IMR-90 (cell line): ENCODE results near the gene DLX1. TPM values are rescaled to one million over a fixed set of nuclear protein-coding genes. Genes with fewer than 3 reads are reported as not detected.

Experiments used
- ATAC-seq: fragments of 200-7000 bp; cut with Tn5 transposase; 2 replicates; pipeline ENCODE4 v1.9.1; 2020; ENCODE audit warnings: low read depth, mild to moderate bottlenecking, moderate library complexity
- BruUV-seq: library from RNA; stranded (reverse); fragments of 400-500 nt; replicated peaks from 2 replicates; lab custom pipeline; 2021; lab: Mats Ljungman, UMichigan
- CTCF ChIA-PET: fragments of 300-600 bp; formaldehyde crosslinking; extraction: SDS; loops from one replicate; lab custom pipeline; 2021; ENCODE audit warnings: antibody characterized with exemption; lab: Yijun Ruan, JAX
- POLR2A ChIA-PET: fragments of 300-600 bp; sonication (Branson Sonifier 250); formaldehyde crosslinking; loops from one replicate; lab custom pipeline; 2022; ENCODE audit warnings: antibody characterized with exemption; ENCODE audit not compliant: unreplicated experiment; lab: Charles Lee
- DNase-seq: peaks from one replicate; pipeline ENCODE4 v3.0.0; 2013
- H2AFZ ChIP-seq: replicated peaks from 2 replicates; pipeline ENCODE3; 2013; ENCODE audit warnings: low read length, mild to moderate bottlenecking; ENCODE audit not compliant: poor library complexity
- H2AK5ac ChIP-seq: 2 replicates; pipeline ENCODE4 v1.6.1; 2013; ENCODE audit warnings: low read depth, low read length, inconsistent platforms
- H2AK9ac ChIP-seq: replicated peaks from 2 replicates; pipeline ENCODE3; 2013; ENCODE audit warnings: mild to moderate bottlenecking, low read depth, low read length, moderate library complexity; ENCODE audit not compliant: poor library complexity
- H2BK120ac ChIP-seq: 2 replicates; pipeline ENCODE4 v1.6.1; 2013; ENCODE audit warnings: low read depth, low read length, inconsistent platforms
- H2BK15ac ChIP-seq: 3 replicates; pipeline ENCODE4 v1.6.1; 2013; ENCODE audit warnings: low read depth, low read length, inconsistent platforms
- H2BK20ac ChIP-seq: 2 replicates; pipeline ENCODE4 v1.6.1; 2013; ENCODE audit warnings: low read depth, mild to moderate bottlenecking, inconsistent platforms, low read length, moderate library complexity
- H2BK5ac ChIP-seq: 2 replicates; pipeline ENCODE4 v1.6.1; 2013; ENCODE audit warnings: mild to moderate bottlenecking, low read depth, low read length, inconsistent platforms; ENCODE audit not compliant: poor library complexity, severe bottlenecking
- H3K14ac ChIP-seq: replicated peaks from 2 replicates; pipeline ENCODE4 v1.6.1; 2013; ENCODE audit warnings: low read depth, low read length, inconsistent platforms
- H3K18ac ChIP-seq: 2 replicates; pipeline ENCODE4 v1.6.1; 2013; ENCODE audit warnings: low read depth, low read length, control low read depth
- H3K23ac ChIP-seq: 2 replicates; pipeline ENCODE4 v1.6.1; 2013; ENCODE audit warnings: low read depth, low read length, inconsistent platforms
- H3K27ac ChIP-seq: 2 replicates; pipeline ENCODE4 v1.5.1; 2013; ENCODE audit warnings: mild to moderate bottlenecking, control low read depth, low read length; ENCODE audit not compliant: insufficient read depth
- H3K27me3 ChIP-seq: 2 replicates; pipeline ENCODE4 v1.6.1; 2013; ENCODE audit warnings: low read length; ENCODE audit not compliant: control insufficient read depth, insufficient read depth
- H3K36me3 ChIP-seq: 2 replicates; pipeline ENCODE4 v1.6.1; 2013; ENCODE audit warnings: low read length, mixed read lengths; ENCODE audit not compliant: control insufficient read depth, insufficient read depth
- H3K4ac ChIP-seq: 2 replicates; pipeline ENCODE4 v1.6.1; 2013; ENCODE audit warnings: low read depth, low read length, inconsistent platforms
- H3K4me1 ChIP-seq: 2 replicates; pipeline ENCODE4 v1.6.1; 2013; ENCODE audit warnings: low read length, mixed read lengths; ENCODE audit not compliant: control insufficient read depth, insufficient read depth
- H3K4me2 ChIP-seq: 2 replicates; pipeline ENCODE4 v1.6.1; 2013; ENCODE audit warnings: low read depth, mild to moderate bottlenecking, control low read depth, low read length, moderate library complexity
- H3K4me3 ChIP-seq: 2 replicates; pipeline ENCODE4 v1.5.1; 2013; ENCODE audit warnings: low read depth, mild to moderate bottlenecking, control low read depth, low read length, moderate library complexity; ENCODE audit not compliant: insufficient read depth
- H3K56ac ChIP-seq: 2 replicates; pipeline ENCODE4 v1.6.1; 2013; ENCODE audit warnings: low read length, inconsistent platforms; ENCODE audit not compliant: insufficient read depth; ENCODE audit errors: extremely low read depth
- H3K79me1 ChIP-seq, 2 experiments: 2 replicates each; pipeline ENCODE4 v1.6.1; 2013; ENCODE audit warnings: low read length in 2 of 2, inconsistent platforms in 1 of 2, low read depth in 1 of 2
- H3K9ac ChIP-seq: 2 replicates; pipeline ENCODE4 v1.6.1; 2013; ENCODE audit warnings: low read depth, low read length, control low read depth
- H3K9me1 ChIP-seq: 2 replicates; pipeline ENCODE4 v1.6.1; 2013; ENCODE audit warnings: low read length, inconsistent platforms; ENCODE audit not compliant: insufficient read depth
- H3K9me3 ChIP-seq: 2 replicates; pipeline ENCODE4 v1.6.1; 2013; ENCODE audit warnings: low read length; ENCODE audit not compliant: control insufficient read depth, insufficient read depth
- H4K20me1 ChIP-seq: 2 replicates; pipeline ENCODE4 v1.6.1; 2013; ENCODE audit warnings: low read length, inconsistent platforms; ENCODE audit not compliant: insufficient read depth
- H4K5ac ChIP-seq: 2 replicates; pipeline ENCODE4 v1.6.1; 2013; ENCODE audit warnings: mild to moderate bottlenecking, low read depth, low read length, control low read depth
- H4K8ac ChIP-seq, 2 experiments: 2 replicates each; pipeline ENCODE4 v1.6.1; 2013; ENCODE audit warnings: low read depth in 2 of 2, low read length in 2 of 2, control low read depth in 1 of 2, inconsistent platforms in 1 of 2
- H4K91ac ChIP-seq: 2 replicates; pipeline ENCODE4 v1.6.1; 2013; ENCODE audit warnings: low read depth, low read length, inconsistent platforms; ENCODE audit not compliant: insufficient read depth
- FOS ChIP-seq: fragments of 150-350 bp; IDR thresholded peaks from 2 replicates; pipeline ENCODE4 v1.6.1; 2016; ENCODE audit warnings: low read depth, low read length
- MAFK ChIP-seq: IDR thresholded peaks from 2 replicates; pipeline ENCODE4 v1.6.1; 2012; ENCODE audit warnings: low read depth, low read length, improper control_type of control experiment
- MAZ ChIP-seq: IDR thresholded peaks from 2 replicates; pipeline ENCODE4 v1.6.1; 2012; ENCODE audit warnings: low read depth, mild to moderate bottlenecking, low read length, improper control_type of control experiment, moderate library complexity, borderline replicate concordance
- NFE2L2 ChIP-seq: fragments of 150-350 bp; IDR thresholded peaks from 2 replicates; pipeline ENCODE4 v1.6.1; 2016; ENCODE audit warnings: low read depth, mild to moderate bottlenecking, low read length
- RAD21 ChIP-seq: IDR thresholded peaks from 2 replicates; pipeline ENCODE4 v1.6.1; 2012; ENCODE audit warnings: low read length, improper control_type of control experiment
- WGBS, 2 experiments: methylation state at CpG; one replicate each; pipeline versions ENCODE4 v1.1.5 to v1.1.7; 2013; ENCODE audit warnings: missing lambda C conversion rate in 2 of 2; ENCODE audit not compliant: insufficient read length in 1 of 2; ENCODE audit errors: extremely low coverage in 2 of 2; 5-methylcytosine and 5-hydroxymethylcytosine counted together
- dilution Hi-C: fragments of 300-500 bp; cut with HindIII; formaldehyde crosslinking; loops from one replicate; pipeline ENCODE4 v1.14.3; 2018; ENCODE audit warnings: low sequenced_read_pairs; ENCODE audit not compliant: unreplicated experiment
- in situ Hi-C: fragments of 300-500 bp; cut with MboI; formaldehyde crosslinking; loops from 3 replicates; pipeline ENCODE4 v1.14.3; 2019; ENCODE audit warnings: low sequenced_read_pairs, inconsistent platforms, mixed read lengths
- intact Hi-C: fragments of 100-400 bp; cut with micrococcal nuclease; formaldehyde crosslinking; loops from 2 replicates; pipeline ENCODE4 v1.10.0; 2022
- polyA plus RNA-seq, 3 experiments: library from polyadenylated mRNA; depleted of rRNA; stranded (reverse); fragments of >200 nt; gene quantifications; 2 replicates each; pipeline ENCODE4 v1.2.3, GENCODE V29; 2012; ENCODE audit warnings: low replicate concordance in 1 of 3
- total RNA-seq: library from RNA; depleted of rRNA; stranded (reverse); fragments of >200 nt; gene quantifications from 2 replicates; pipeline ENCODE4 v1.2.3, GENCODE V29; 2012
- TF ChIP-seq, protein P1 (sequence below): fragments of 150-350 bp; IDR thresholded peaks from 2 replicates; pipeline ENCODE4 v1.6.1; 2016; ENCODE audit warnings: low read depth, mild to moderate bottlenecking, low read length, moderate library complexity, borderline replicate concordance
- TF ChIP-seq, protein P2 (sequence below): fragments of 150-350 bp; IDR thresholded peaks from 2 replicates; pipeline ENCODE4 v1.6.1; 2017; ENCODE audit warnings: mild to moderate bottlenecking, antibody characterized with exemption, low read length, low read depth

Gene DLX1
- total and polyA plus RNA-seq, 2 of the 4 experiments (the other 2 are of a cell fraction), result 0.36 to 2.2 TPM

DNA sequence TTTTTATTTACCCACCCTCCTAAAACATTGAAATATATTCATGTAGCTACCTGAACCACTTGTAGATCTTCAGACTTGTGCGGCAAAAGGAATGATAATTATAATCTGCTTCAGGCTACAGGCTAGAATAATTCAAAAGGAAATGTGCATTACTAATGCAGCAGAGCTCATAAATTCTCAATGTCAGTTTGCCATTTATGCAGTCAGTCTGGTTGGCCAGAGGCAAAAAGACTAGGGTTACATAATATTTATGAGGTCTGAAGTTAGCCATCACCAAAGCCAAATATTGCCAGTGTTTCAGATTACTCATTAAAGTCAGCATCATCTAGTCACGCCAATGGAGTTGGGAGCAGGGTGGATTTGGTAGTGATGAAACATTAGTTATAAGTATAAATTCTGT, 46.7 kb upstream of the DLX1 start:
- no peak overlapping the region for H3K4me3 ChIP-seq
- no peak overlapping the region for H4K5ac ChIP-seq
- TF ChIP-seq FOS, result no peak
- TF ChIP-seq MAFK, result no peak
- TF ChIP-seq NFE2L2, result no peak
- TF ChIP-seq, protein P1, sequence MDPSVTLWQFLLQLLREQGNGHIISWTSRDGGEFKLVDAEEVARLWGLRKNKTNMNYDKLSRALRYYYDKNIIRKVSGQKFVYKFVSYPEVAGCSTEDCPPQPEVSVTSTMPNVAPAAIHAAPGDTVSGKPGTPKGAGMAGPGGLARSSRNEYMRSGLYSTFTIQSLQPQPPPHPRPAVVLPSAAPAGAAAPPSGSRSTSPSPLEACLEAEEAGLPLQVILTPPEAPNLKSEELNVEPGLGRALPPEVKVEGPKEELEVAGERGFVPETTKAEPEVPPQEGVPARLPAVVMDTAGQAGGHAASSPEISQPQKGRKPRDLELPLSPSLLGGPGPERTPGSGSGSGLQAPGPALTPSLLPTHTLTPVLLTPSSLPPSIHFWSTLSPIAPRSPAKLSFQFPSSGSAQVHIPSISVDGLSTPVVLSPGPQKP, result no peak
- no peak for TF ChIP-seq RAD21
- TF ChIP-seq, protein P2, sequence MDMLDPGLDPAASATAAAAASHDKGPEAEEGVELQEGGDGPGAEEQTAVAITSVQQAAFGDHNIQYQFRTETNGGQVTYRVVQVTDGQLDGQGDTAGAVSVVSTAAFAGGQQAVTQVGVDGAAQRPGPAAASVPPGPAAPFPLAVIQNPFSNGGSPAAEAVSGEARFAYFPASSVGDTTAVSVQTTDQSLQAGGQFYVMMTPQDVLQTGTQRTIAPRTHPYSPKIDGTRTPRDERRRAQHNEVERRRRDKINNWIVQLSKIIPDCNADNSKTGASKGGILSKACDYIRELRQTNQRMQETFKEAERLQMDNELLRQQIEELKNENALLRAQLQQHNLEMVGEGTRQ, result no peak
- no peak for TF ChIP-seq MAZ
- H3K27me3 ChIP-seq, result no peaks in the 10 kb centered on the region
- no peak overlapping the region for H2AFZ ChIP-seq
- H3K4me1 ChIP-seq, result peaks cover 2% of the 10 kb centered on the region; the same call in 1 of the 2 replicates
- H3K79me1 ChIP-seq, result no peaks in the 10 kb centered on the region
- H2BK20ac ChIP-seq, result no peak overlapping the region
- H3K14ac ChIP-seq, result no peak overlapping the region
- H2BK5ac ChIP-seq, result no peak overlapping the region
- no peak overlapping the region for H3K23ac ChIP-seq
- no peaks in the 10 kb centered on the region for H3K9me1 ChIP-seq
- WGBS, 2 experiments, result no CpG with 5 or more reads among the region's 2 CpGs
- DNase-seq (peak; percentile 38), ATAC-seq (peak; percentile 14; the same call in 1 of the 2 replicates)
- in situ Hi-C loops, result no loop called here
- no peaks in the 10 kb centered on the region for H3K9me3 ChIP-seq
- intact Hi-C loops, result loop anchor here (5.0 kb wide), 1 partner anchor 44 kb away; no protein-coding TSS in a partner anchor
- no peak overlapping the region for H3K56ac ChIP-seq
- no peak overlapping the region for H2AK9ac ChIP-seq
- no peak overlapping the region for H3K9ac ChIP-seq
- no peak overlapping the region for H3K4ac ChIP-seq
- ChIA-PET CTCF (interaction anchor here (1.0 to 1.9 kb wide), 2 partner anchors 8 to 14 kb away, joined by 3 to 9 read pairs; no protein-coding TSS in a partner anchor), POLR2A (interaction anchor here (0.6 kb wide), 1 partner anchor 16 kb away, joined by 3 read pairs; no protein-coding TSS in a partner anchor)
- no peak overlapping the region for H2BK120ac ChIP-seq
- dilution Hi-C loops, result no loop called here
- H3K18ac ChIP-seq, result no peak overlapping the region
- no peak overlapping the region for H3K4me2 ChIP-seq
- no peak overlapping the region for H2AK5ac ChIP-seq
- BruUV-seq, result no TSS peak
- no peak overlapping the region for H3K27ac ChIP-seq
- H4K8ac ChIP-seq, result no peak overlapping the region
- no peak overlapping the region for H4K91ac ChIP-seq
- no peak overlapping the region for H2BK15ac ChIP-seq
- no peaks in the 10 kb centered on the region for H3K36me3 ChIP-seq
- no peaks in the 10 kb centered on the region for H4K20me1 ChIP-seq
